Stimulated activated CD4-positive, alpha-beta T cell treated with anti-CD3 and anti-CD28 coated beads, Interleukin-2, amount 100 ng/mL, for 24 hours (primary cell): ENCODE results near the gene CACNA1B.
A peak's percentile ranks its signal among the peaks of the same experiment; 100 is the strongest.
"Not testable (repeated sequence)": the region's sequence is repeated elsewhere in the genome, so short reads cannot be mapped to it uniquely, and the experiment has no call there.

Source experiments
- DNase-seq, 2 donors: peaks; one replicate each; pipeline ENCODE4 v3.0.0-alpha.2; 2020

CACNA1B gene

DNA sequence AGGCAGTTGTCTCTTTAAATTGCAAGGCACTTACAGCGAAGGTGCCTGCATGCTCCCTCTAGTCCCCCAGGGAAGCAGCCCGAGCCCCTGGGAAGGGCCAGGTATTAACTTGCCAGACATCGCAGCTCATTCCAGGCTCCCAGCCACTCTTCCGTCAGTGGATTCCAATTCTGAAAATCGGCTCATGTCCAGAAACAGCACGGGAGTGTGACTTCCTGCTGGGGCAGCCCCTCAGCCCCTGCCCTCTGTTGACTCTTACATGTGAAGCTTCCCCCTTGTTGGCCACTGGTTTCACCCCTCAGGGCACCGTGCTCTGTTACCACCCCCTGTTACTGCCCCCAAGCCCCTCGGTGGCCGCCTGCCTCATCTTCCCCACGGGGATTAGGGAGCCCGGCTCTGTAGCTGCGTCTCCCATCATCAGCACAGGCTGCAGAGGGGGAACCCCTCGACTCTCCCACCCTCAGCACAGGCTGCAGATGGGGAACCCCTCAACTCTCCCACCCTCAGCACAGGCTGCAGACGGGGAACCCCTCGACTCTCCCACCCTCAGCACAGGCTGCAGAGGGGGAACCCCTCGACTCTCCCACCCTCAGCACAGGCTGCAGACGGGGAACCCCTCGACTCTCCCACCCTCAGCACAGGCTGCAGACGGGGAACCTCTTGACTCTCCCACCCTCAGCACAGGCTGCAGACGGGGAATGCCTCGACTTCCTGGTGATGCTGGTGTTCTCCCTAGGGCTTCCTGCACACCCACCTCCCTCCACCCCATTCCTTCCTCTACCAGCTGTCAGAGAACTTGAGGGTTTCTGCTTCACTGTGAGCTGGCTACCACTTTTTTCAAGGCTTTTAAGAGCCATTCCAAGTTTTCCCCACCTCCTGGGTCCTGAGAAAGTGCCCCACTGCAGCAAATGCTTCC lies 11.1 kb upstream of the CACNA1B start:
- DNase-seq = no peak

- DNase-seq = no peak
Measured at GRCh38 chr9:137870432-137870831, 7.2 kb upstream of the CACNA1B start.

DNA sequence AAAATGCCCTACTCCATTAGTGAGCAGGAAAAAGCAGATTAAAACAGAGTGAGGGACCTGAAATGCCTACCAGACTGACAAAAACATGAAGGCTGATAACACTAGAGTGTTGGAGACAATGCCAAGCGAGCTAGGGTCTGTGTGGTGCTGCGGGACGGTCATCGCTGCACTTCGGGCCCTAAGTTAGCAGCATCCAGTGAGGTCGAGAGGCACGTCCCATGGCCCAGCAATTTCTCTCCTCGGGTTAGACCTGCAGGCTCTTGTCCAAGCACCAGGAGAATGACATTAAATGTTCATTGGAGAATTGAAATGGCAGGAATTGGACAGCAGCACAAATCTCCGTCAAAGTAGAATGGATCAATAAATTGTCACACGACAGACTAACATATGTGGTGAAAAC lies 5.3 kb upstream of the CACNA1B start:
- DNase-seq = no peak

DNA sequence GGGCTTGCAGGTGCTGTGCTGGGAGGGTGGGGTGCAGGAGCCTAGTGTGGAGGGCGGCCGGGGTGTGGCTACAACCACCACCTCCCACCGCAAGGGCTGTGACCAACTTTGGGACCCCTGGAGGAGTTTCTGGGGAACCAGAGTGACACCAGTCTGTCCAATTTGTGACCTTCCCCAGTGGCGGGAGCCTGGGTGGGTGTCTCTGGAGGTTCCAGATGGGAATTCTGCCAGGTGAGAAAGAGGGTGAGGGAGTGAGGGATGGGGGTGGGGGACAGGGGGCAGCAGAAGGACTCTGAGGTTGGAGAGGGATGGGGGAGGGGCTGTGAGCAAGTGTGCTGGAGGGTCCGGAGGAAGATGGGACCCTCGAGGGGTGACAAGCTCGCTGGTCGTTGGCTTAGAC lies 4.2 kb upstream of the CACNA1B start:
- no peak for DNase-seq

GRCh38 chr9:137873858-137874362 lies 3.7 kb upstream of the CACNA1B start:
- no peak for DNase-seq

- DNase-seq = no peak
Measured at GRCh38 chr9:137875354-137875753, 2.2 kb upstream of the CACNA1B start.

- no peak for DNase-seq
Measured at GRCh38 chr9:137875846-137876245, 1.7 kb upstream of the CACNA1B start.

DNA sequence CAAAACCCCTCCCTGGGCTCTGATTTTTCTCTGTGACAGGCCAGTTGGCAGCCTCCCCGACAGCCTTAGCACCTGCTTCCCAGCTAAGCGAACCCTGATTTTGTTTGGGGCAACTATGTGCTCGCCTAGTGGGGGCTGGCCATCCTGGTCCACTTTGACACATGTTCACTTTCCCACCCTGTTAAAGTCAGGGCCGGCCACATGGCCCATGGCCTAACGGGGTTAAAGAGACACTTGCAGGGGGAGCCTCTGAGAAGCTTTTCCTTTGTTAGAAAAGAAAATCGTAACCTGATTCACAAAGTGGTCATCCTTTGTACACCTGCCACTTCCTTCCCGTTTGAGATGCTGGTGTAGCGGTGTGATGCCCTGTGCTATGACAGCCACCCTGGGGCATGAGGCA lies 1.3 kb upstream of the CACNA1B start:
- no peak for DNase-seq

GRCh38 chr9:137876781-137877386 lies 698 bp upstream of the CACNA1B start:
- DNase-seq = no peak

- DNase-seq = peak in 1 of 2 donors; percentile 45
Measured at GRCh38 chr9:137878146-137878941, 762 bp downstream of the CACNA1B start.

GRCh38 chr9:137879052-137879451 lies 1.5 kb downstream of the CACNA1B start:
- no peak for DNase-seq

- DNase-seq = no peak
Measured at GRCh38 chr9:137879566-137880150, 2.1 kb downstream of the CACNA1B start.

- DNase-seq = no peak
Measured at GRCh38 chr9:137880160-137880975, 2.8 kb downstream of the CACNA1B start.

- no peak for DNase-seq
Measured at GRCh38 chr9:137880976-137881530, 3.5 kb downstream of the CACNA1B start.

DNA sequence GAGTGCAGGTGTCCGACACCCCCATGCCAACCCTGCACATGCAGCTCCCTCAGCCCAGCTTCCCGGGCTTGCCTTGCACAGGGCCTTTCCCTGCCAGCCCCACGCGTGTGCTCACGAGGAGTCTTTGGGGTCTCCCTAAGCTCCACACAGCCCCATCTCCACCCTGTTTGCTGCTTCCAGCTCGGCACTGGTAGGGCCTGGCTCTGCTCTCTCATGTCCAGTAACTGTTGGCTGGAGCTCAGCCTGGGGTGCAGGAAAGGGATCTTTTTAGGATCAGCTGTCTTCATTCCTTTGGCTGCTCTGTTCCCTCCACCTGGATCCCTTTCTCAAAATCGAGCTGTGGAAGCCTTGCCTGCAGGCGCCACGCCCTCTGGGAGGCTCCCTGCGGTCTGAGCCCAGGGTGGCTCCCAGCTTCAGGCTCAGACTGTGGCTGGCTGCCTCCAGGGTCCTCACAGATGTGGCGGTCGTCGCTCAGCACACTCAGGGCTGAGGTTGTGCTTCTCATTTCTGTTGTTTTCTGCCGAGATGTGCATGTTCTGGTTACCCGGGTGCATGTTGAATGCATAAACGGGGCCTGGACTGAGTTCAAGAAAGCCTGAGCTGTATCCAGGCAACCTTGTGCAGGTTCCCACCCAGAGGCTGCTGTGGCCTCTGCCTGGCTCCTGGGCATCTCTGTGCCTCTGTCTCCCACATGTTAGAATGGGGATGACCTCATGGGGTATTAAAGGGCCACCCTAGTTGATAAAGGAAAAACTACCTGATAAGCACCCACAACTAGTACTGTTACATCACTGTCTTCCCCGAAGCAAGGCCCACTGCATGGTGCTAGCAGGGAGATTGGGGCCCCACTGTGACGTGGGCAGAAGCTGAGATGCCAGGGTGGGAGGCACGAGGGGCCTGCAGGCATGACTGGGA lies 4.3 kb downstream of the CACNA1B start:
- no peak for DNase-seq

DNA sequence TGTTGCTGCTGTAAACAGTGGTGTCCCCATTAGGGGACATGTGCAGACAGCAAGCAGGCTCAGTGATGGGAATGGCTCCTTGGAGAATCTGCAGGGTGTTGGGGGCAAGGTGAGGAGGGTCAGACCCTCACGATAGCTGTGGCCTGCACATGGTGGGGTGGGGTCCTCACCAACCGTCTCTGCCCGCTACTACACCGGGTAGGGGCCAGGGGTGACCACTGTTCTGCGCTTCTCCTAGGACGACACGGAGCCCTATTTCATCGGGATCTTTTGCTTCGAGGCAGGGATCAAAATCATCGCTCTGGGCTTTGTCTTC lies 4.9 kb downstream of the CACNA1B start:
- DNase-seq = no peak

GRCh38 chr9:137883977-137884376 lies 6.4 kb downstream of the CACNA1B start:
- DNase-seq = not testable (repeated sequence)

- DNase-seq = peak in 1 of 2 donors; percentile 29
Measured at GRCh38 chr9:137884547-137884946, 7.0 kb downstream of the CACNA1B start.

- DNase-seq = not testable (repeated sequence)
Measured at GRCh38 chr9:137885121-137885520, 7.5 kb downstream of the CACNA1B start.

GRCh38 chr9:137888621-137889020 lies 11.0 kb downstream of the CACNA1B start:
- not testable (repeated sequence) for DNase-seq

DNA sequence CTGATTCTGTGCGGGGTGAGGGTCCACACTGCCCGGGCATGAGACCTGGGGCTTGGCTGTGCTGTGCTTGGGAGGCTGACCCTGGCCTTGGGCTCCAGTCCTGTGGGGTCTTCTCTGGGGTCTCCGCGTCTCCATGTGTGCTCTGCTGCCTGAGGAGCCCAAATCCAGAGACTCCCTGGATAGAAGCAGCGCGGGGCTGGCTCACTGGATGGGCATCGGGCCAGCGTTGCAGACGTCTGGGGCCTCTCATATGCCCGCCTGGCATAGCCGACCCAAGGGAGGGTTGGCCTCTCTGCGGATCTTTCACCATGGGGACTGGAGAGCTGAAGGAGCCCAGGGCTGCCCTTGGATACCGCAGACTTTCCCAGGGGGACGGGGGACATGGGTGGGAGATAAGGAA lies 12.4 kb downstream of the CACNA1B start:
- DNase-seq = not testable (repeated sequence)
